NCI-H82 (cell line): ENCODE data around the gene NFKB1.

Experiments
- DNase-seq: peaks from one replicate; lab custom pipeline; 2025; lab: John Stamatoyannopoulos, UW

NFKB1 gene

GRCh38 chr4:102530986-102531385 is 29.8 kb downstream of the NFKB1 start:
- no peak for DNase-seq

- no peak for DNase-seq
These were observed 30.3 kb downstream of the NFKB1 start for GRCh38 chr4:102531462-102531861.

- no peak for DNase-seq
These were observed 32.2 kb downstream of the NFKB1 start for GRCh38 chr4:102533348-102533747.

- no peak for DNase-seq
These were observed 32.7 kb downstream of the NFKB1 start for GRCh38 chr4:102533904-102534303.

- no peak for DNase-seq
These were observed 33.7 kb downstream of the NFKB1 start for GRCh38 chr4:102534845-102535244.

- DNase-seq = no peak
These were observed 34.4 kb downstream of the NFKB1 start for GRCh38 chr4:102535398-102536082.

GRCh38 chr4:102536768-102537167 is 35.6 kb downstream of the NFKB1 start:
- no peak for DNase-seq

GRCh38 chr4:102537269-102537668 is 36.1 kb downstream of the NFKB1 start:
- no peak for DNase-seq

- no peak for DNase-seq
These were observed 40.5 kb downstream of the NFKB1 start for GRCh38 chr4:102541697-102542096.

GRCh38 chr4:102543030-102543928 is 42.1 kb downstream of the NFKB1 start:
- DNase-seq = no peak

GRCh38 chr4:102546635-102547034 is 45.5 kb downstream of the NFKB1 start:
- DNase-seq = no peak

GRCh38 chr4:102547973-102548372 is 46.8 kb downstream of the NFKB1 start:
- DNase-seq = no peak

- no peak for DNase-seq
These were observed 50.9 kb downstream of the NFKB1 start for GRCh38 chr4:102551958-102552565.

- no peak for DNase-seq
These were observed 51.6 kb downstream of the NFKB1 start for GRCh38 chr4:102552781-102553180.

- no peak for DNase-seq
These were observed 52.8 kb downstream of the NFKB1 start for GRCh38 chr4:102553982-102554381.

- DNase-seq = no peak
These were observed 53.3 kb downstream of the NFKB1 start for GRCh38 chr4:102554482-102554881.

- no peak for DNase-seq
These were observed 53.8 kb downstream of the NFKB1 start for GRCh38 chr4:102554992-102555391.

- no peak for DNase-seq
These were observed 56.5 kb downstream of the NFKB1 start for GRCh38 chr4:102557636-102558035.

GRCh38 chr4:102560115-102560514 is 59.0 kb downstream of the NFKB1 start:
- no peak for DNase-seq

GRCh38 chr4:102560571-102561341 is 59.6 kb downstream of the NFKB1 start:
- no peak for DNase-seq

- no peak for DNase-seq
These were observed 61.8 kb downstream of the NFKB1 start for GRCh38 chr4:102563000-102563399.

- DNase-seq = no peak
These were observed 63.4 kb downstream of the NFKB1 start for GRCh38 chr4:102564399-102565059.
